IMR-90 (cell line): Measurements from ENCODE around the gene SDF2L1.
"Not testable (repeated sequence)": the region's sequence is repeated elsewhere in the genome, so short reads cannot be mapped to it uniquely, and the experiment has no call there.

Experiments used
- BHLHE40 ChIP-seq: fragments of 150-350 bp; IDR thresholded peaks from 2 replicates; pipeline ENCODE4 v1.6.1; 2016; ENCODE audit warnings: mild to moderate bottlenecking, low read depth, low read length
- CEBPB ChIP-seq: IDR thresholded peaks from 2 replicates; pipeline ENCODE4 v1.6.1; 2012; ENCODE audit warnings: low read depth, low read length, improper control_type of control experiment
- CHD1 ChIP-seq: IDR thresholded peaks from 2 replicates; pipeline ENCODE4 v1.6.1; 2012; ENCODE audit warnings: low read depth, low read length, improper control_type of control experiment
- CTCF ChIP-seq: conservative IDR thresholded peaks from 2 replicates; pipeline ENCODE4 v1.5.1; 2012; ENCODE audit warnings: mild to moderate bottlenecking, low read depth, low read length, improper control_type of control experiment
- ELK1 ChIP-seq: fragments of 150-350 bp; IDR thresholded peaks from 2 replicates; pipeline ENCODE4 v1.6.1; 2016; ENCODE audit warnings: low read depth, mild to moderate bottlenecking, low read length, moderate library complexity, borderline replicate concordance
- FOS ChIP-seq: fragments of 150-350 bp; IDR thresholded peaks from 2 replicates; pipeline ENCODE4 v1.6.1; 2016; ENCODE audit warnings: low read depth, low read length
- MAZ ChIP-seq: IDR thresholded peaks from 2 replicates; pipeline ENCODE4 v1.6.1; 2012; ENCODE audit warnings: low read depth, mild to moderate bottlenecking, low read length, improper control_type of control experiment, moderate library complexity, borderline replicate concordance
- MXI1 ChIP-seq: IDR thresholded peaks from 2 replicates; pipeline ENCODE4 v1.6.1; 2012; ENCODE audit warnings: low read depth, mild to moderate bottlenecking, low read length, moderate library complexity, borderline replicate concordance
- NFE2L2 ChIP-seq: fragments of 150-350 bp; IDR thresholded peaks from 2 replicates; pipeline ENCODE4 v1.6.1; 2016; ENCODE audit warnings: low read depth, mild to moderate bottlenecking, low read length
- POLR2A ChIP-seq: IDR thresholded peaks from 2 replicates; pipeline ENCODE4 v1.6.1; 2012; ENCODE audit warnings: mild to moderate bottlenecking, low read depth, low read length
- RAD21 ChIP-seq: IDR thresholded peaks from 2 replicates; pipeline ENCODE4 v1.6.1; 2012; ENCODE audit warnings: low read length, improper control_type of control experiment
- RFX5 ChIP-seq: IDR thresholded peaks from 2 replicates; pipeline ENCODE4 v1.8.0; 2012; ENCODE audit warnings: low read depth, mild to moderate bottlenecking, low read length, moderate library complexity
- SMC3 ChIP-seq: fragments of 150-350 bp; IDR thresholded peaks from 2 replicates; pipeline ENCODE4 v1.6.1; 2016; ENCODE audit warnings: low read depth, mild to moderate bottlenecking, antibody characterized with exemption, low read length, moderate library complexity
- USF2 ChIP-seq: fragments of 150-350 bp; IDR thresholded peaks from 2 replicates; pipeline ENCODE4 v1.6.1; 2017; ENCODE audit warnings: mild to moderate bottlenecking, antibody characterized with exemption, low read length, low read depth

- not testable (repeated sequence) for TF ChIP-seq CTCF, POLR2A, USF2, MAZ, BHLHE40, ELK1, RAD21, CEBPB, MXI1, SMC3, CHD1, RFX5, FOS, NFE2L2
Measured at GRCh38 chr22:21645513-21645912, 3.4 kb downstream of the SDF2L1 start.
